Peyer's patch (tissue), 4 donors: Measurements from ENCODE around the gene MS4A2. TPM values are rescaled to one million over a fixed set of nuclear protein-coding genes. Genes with fewer than 3 reads are reported as not detected.
"Not testable (repeated sequence)": the region's sequence is repeated elsewhere in the genome, so short reads cannot be mapped to it uniquely, and the experiment has no call there.

Source experiments
- DNase-seq, 3 donors: peaks; one replicate each; pipeline ENCODE4 v3.0.0-alpha.2; 2017 to 2019
- H3K27ac ChIP-seq, 4 donors: fragments of 200-600 bp; sonication (generic); one replicate each; pipeline ENCODE4 v1.5.1; 2016 to 2019
- H3K27me3 ChIP-seq, 2 donors: fragments of 200-600 bp; sonication (generic); one replicate each; pipeline ENCODE4 v1.5.1; 2019
- H3K36me3 ChIP-seq, 3 donors: fragments of 200-600 bp; sonication (generic); one replicate each; pipeline ENCODE4 v1.5.1; 2016 to 2019
- H3K4me1 ChIP-seq, 4 donors: fragments of 200-600 bp; sonication (generic); one replicate each; pipeline ENCODE4 v1.5.1; 2016 to 2019
- H3K4me3 ChIP-seq, 4 donors: fragments of 200-600 bp; sonication (generic); 1 replicate in 3 of 4; 2 replicates in 1 of 4; pipeline ENCODE4 v1.5.1; 2016 to 2019; ENCODE audit warnings: mild to moderate bottlenecking in 1 of 4
- H3K9me3 ChIP-seq, 4 donors: fragments of 200-600 bp; sonication (generic); one replicate each; pipeline ENCODE4 v1.5.1; 2016 to 2019; ENCODE audit warnings: mild to moderate bottlenecking in 1 of 4
- POLR2A ChIP-seq, 2 donors: fragments of 450-650 bp; IDR thresholded peaks; one replicate each; pipeline ENCODE4 v1.5.1; 2017; ENCODE audit warnings: antibody characterized with exemption in 2 of 2, mild to moderate bottlenecking in 2 of 2, moderate library complexity in 2 of 2
- total RNA-seq, 4 donors: library from RNA; depleted of rRNA; stranded (reverse); fragments of >200 nt; gene quantifications; one replicate each; pipeline ENCODE4 v1.1.0, GENCODE V29; 2016
- TF ChIP-seq, protein P1 (sequence below), 6 experiments: fragments of 450-650 bp in 4 of 6; fragments of 200-600 bp in 2 of 6; sonication (generic) in 1 of 6; IDR thresholded peaks; one replicate each; pipeline ENCODE4 v1.5.1; 2017 to 2019; ENCODE audit warnings: antibody characterized with exemption in 6 of 6, mild to moderate bottlenecking in 3 of 6, moderate library complexity in 1 of 6

The MS4A2 gene
- 1 to 10 TPM in 2 of 4 donors, under 1 TPM in 1, not detected in 1; 0.80 to 3.3 (median 1.0) TPM for total RNA-seq

DNA sequence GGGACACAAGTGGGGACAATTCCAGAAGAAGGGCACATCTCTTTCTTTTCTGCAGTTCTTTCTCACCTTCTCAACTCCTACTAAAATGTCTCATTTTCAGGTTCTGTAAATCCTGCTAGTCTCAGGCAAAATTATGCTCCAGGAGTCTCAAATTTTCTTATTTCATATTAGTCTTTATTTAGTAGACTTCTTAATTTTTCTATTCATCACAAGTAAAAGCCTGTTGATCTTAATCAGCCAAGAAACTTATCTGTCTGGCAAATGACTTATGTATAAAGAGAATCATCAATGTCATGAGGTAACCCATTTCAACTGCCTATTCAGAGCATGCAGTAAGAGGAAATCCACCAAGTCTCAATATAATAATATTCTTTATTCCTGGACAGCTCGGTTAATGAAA, at the start of gene MS4A2:
Gene MS4A2 (plus strand): TSS at position 301 of the 400 bp plus-strand sequence. CDS start 102 bp downstream, outside the sequence.
- H3K4me1 ChIP-seq, result no peaks in the 10 kb centered on the region
- no peaks in the 10 kb centered on the region for H3K27me3 ChIP-seq
- H3K27ac ChIP-seq, result no peak within 1 kb of the TSS
- H3K36me3 ChIP-seq, result no peaks in the 10 kb centered on the region
- TF ChIP-seq, protein P1, sequence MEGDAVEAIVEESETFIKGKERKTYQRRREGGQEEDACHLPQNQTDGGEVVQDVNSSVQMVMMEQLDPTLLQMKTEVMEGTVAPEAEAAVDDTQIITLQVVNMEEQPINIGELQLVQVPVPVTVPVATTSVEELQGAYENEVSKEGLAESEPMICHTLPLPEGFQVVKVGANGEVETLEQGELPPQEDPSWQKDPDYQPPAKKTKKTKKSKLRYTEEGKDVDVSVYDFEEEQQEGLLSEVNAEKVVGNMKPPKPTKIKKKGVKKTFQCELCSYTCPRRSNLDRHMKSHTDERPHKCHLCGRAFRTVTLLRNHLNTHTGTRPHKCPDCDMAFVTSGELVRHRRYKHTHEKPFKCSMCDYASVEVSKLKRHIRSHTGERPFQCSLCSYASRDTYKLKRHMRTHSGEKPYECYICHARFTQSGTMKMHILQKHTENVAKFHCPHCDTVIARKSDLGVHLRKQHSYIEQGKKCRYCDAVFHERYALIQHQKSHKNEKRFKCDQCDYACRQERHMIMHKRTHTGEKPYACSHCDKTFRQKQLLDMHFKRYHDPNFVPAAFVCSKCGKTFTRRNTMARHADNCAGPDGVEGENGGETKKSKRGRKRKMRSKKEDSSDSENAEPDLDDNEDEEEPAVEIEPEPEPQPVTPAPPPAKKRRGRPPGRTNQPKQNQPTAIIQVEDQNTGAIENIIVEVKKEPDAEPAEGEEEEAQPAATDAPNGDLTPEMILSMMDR (IDR thresholded peaks at IDR 0.05), result no peak
- TF ChIP-seq POLR2A (IDR thresholded peaks at IDR 0.05), result no peak
- no peak for DNase-seq
- H3K9me3 ChIP-seq, result no peaks in the 10 kb centered on the region
- no peak within 1 kb of the TSS for H3K4me3 ChIP-seq

DNA sequence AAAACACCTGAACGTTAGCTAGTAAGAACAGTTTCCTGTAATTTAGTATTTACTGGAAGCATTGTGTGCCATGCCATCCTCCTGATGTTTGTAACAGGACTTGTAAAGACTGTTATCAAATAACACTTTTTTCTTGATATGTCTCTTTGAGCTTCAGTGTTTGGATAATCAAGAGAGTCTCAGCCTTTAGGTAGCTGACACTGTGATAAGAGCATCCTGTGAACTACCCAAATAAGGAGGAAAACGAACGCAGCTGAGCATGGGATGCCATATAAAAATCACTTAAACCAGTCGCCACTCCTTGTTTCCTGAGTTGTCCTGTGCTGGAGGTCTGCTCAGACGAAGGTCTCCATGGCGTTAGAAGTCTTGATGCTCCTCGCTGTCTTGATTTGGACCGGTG, 48.4 kb upstream of the MS4A2 start, which contains the start of gene OOSP2:
Gene OOSP2 (plus strand): TSS at position 301 of the 400 bp plus-strand sequence. CDS start 51 bp downstream, at position 352.
- Histone ChIP-seq H3K4me3 (no peak within 1 kb of the TSS), H3K27ac (no peak within 1 kb of the TSS), H3K27me3 (no peaks in the 10 kb centered on the region), H3K4me1 (no peaks in the 10 kb centered on the region), H3K36me3 (no peaks in the 10 kb centered on the region), H3K9me3 (no peaks in the 10 kb centered on the region)
- no peak for DNase-seq
- TF ChIP-seq POLR2A (IDR thresholded peaks at IDR 0.05), result no peak
- TF ChIP-seq, protein P1 (IDR thresholded peaks at IDR 0.05), result no peak

DNA sequence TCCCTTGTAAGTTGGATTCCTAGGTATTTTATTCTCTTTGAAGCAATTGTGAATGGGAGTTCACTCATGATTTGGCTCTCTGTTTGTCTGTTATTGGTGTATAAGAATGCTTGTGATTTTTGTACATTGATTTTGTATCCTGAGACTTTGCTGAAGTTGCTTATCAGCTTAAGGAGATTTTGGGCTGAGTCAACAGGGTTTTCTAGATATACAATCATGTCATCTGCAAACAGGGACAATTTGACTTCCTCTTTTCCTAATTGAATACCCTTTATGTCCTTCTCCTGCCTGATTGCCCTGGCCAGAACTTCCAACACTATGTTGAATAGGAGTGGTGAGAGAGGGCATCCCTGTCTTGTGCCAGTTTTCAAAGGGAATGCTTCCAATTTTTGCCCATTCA, 38.0 kb upstream of the MS4A2 start:
- H3K4me3 ChIP-seq, H3K4me1 ChIP-seq, H3K36me3 ChIP-seq, H3K9me3 ChIP-seq, H3K27me3 ChIP-seq, DNase-seq, H3K27ac ChIP-seq: not testable (repeated sequence)

DNA sequence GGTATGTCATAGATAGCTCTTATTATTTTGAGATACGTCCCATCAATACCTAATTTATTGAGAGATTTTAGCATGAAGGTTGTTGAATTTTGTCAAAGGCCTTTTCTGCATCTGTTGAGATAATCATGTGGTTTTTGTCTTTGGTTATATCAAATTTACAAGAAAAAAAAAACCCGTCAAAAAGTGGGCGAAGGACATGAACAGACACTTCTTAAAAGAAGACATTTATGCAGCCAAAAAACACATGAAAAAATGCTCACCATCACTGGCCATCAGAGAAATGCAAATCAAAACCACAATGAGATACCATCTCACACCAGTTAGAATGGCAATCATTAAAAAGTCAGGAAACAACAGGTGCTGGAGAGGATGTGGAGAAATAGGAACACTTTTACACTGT, 37.6 kb upstream of the MS4A2 start:
- H3K4me1 ChIP-seq, H3K27ac ChIP-seq, H3K9me3 ChIP-seq, H3K36me3 ChIP-seq, DNase-seq, H3K4me3 ChIP-seq, H3K27me3 ChIP-seq: not testable (repeated sequence)

DNA sequence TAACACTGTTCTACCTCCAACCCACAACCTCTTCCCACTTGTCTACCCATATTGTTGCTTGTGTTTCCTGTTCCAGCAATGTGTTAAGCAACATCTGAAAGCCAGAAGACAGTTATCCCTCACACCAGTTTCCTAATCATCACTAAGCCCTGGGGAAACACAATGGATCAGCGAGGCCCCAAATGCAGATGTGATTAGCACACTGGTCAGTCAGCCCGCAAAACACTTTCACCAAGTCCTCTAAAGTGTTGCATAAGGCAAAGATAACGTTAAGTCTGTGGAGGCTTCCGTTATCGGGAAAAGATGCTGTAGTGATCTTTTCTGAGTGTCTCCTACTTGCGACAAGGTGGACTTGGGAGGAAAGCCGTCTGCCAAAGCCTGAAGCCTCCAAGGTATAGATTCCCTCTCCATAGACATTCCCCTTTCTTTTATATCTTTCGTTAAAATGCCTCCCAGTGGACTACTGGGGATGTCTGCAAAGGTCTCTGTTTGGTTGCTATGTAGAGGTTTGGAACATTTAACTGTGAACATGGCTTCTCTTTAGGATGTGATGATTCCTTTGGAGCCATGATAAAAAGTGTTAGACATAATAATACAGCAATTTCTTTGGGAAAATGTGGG, 32.0 kb upstream of the MS4A2 start, which contains the start of gene MS4A3:
Gene MS4A3 (plus strand): TSS at position 317 of the 621 bp plus-strand sequence. CDS start 4,496 bp downstream, outside the sequence.
- DNase-seq, result no peak
- TF ChIP-seq, protein P1 (IDR thresholded peaks at IDR 0.05), result no peak
- TF ChIP-seq POLR2A (IDR thresholded peaks at IDR 0.05), result no peak

DNA sequence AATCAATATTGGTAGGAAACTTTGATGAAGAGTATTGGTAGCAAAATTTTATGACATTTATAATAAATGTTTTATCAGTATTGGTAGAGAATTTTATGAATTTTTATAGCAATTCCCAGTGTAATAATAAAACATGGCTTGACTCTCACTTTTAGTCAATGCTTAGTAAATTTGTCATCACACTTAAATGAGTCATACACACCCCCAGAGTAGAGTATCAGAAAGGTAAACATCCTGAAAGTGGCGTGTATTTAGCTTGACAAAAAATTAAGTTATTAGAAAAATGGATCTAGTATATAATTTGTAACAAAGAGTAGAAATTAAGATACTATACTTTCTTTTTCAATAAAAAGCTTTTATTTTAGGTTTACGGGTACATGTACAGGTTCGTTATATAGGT, 29.4 kb upstream of the MS4A2 start:
- H3K9me3 ChIP-seq, result no peaks in the 10 kb centered on the region
- H3K4me1 ChIP-seq, result no peaks in the 10 kb centered on the region
- no peaks in the 10 kb centered on the region for H3K36me3 ChIP-seq
- DNase-seq, result no peak
- no peak overlapping the region for H3K4me3 ChIP-seq
- TF ChIP-seq, protein P1 (IDR thresholded peaks at IDR 0.05), result no peak
- TF ChIP-seq POLR2A (IDR thresholded peaks at IDR 0.05), result no peak
- no peak overlapping the region for H3K27ac ChIP-seq
- H3K27me3 ChIP-seq, result no peaks in the 10 kb centered on the region

More for the DNA sequence above, 32.0 kb upstream of the MS4A2 start, which contains the start of gene MS4A3:
- H3K4me1 ChIP-seq, result no peaks in the 10 kb centered on the region
- H3K36me3 ChIP-seq, result no peaks in the 10 kb centered on the region
- H3K27ac ChIP-seq, result no peak within 1 kb of the TSS
- H3K27me3 ChIP-seq, result no peaks in the 10 kb centered on the region
- no peak within 1 kb of the TSS for H3K4me3 ChIP-seq
- H3K9me3 ChIP-seq, result no peaks in the 10 kb centered on the region
